Mesenchymal stem cell (in vitro differentiated cells and primary cell): ENCODE results near the gene RAET1E. TPM values are rescaled to one million over a fixed set of nuclear protein-coding genes. Genes with fewer than 3 reads are reported as not detected.
"Not testable (repeated sequence)": the region's sequence is repeated elsewhere in the genome, so short reads cannot be mapped to it uniquely, and the experiment has no call there.

Experiments used
- DNase-seq: peaks from one replicate; pipeline ENCODE4 v3.0.0-alpha.2; 2013
- H2AFZ ChIP-seq: one replicate; pipeline ENCODE4 v1.6.1; 2013; ENCODE audit warnings: low read depth, mild to moderate bottlenecking, control low read depth, inconsistent platforms, low read length, moderate library complexity
- H2AK5ac ChIP-seq: 2 replicates; pipeline ENCODE4 v1.6.1; 2013; ENCODE audit warnings: low read length, moderate library complexity, mild to moderate bottlenecking, inconsistent platforms; ENCODE audit not compliant: severe bottlenecking
- H2BK120ac ChIP-seq: one replicate; pipeline ENCODE4 v1.6.1; 2013; ENCODE audit warnings: low read depth, mild to moderate bottlenecking, inconsistent platforms, low read length, moderate library complexity
- H2BK12ac ChIP-seq, 2 experiments: one replicate each; pipeline ENCODE4 v1.6.1; 2013; ENCODE audit warnings: inconsistent platforms in 2 of 2, low read length in 2 of 2, mild to moderate bottlenecking in 2 of 2, moderate library complexity in 2 of 2, control low read depth in 1 of 2
- H2BK15ac ChIP-seq: one replicate; pipeline ENCODE4 v1.6.1; 2013; ENCODE audit warnings: mild to moderate bottlenecking, low read depth, inconsistent platforms; ENCODE audit not compliant: poor library complexity, severe bottlenecking
- H2BK5ac ChIP-seq: 2 replicates; pipeline ENCODE4 v1.6.1; 2013; ENCODE audit warnings: low read depth, mild to moderate bottlenecking, low read length, control low read depth, inconsistent platforms; ENCODE audit not compliant: poor library complexity, severe bottlenecking
- H3K14ac ChIP-seq, 2 experiments: one replicate each; pipeline ENCODE4 v1.6.1; 2013; ENCODE audit warnings: inconsistent platforms in 2 of 2, low read length in 2 of 2, control low read depth in 1 of 2, mild to moderate bottlenecking in 1 of 2, moderate library complexity in 1 of 2
- H3K18ac ChIP-seq, 2 experiments: one replicate each; pipeline ENCODE4 v1.6.1; 2013; ENCODE audit warnings: inconsistent platforms in 2 of 2, low read length in 2 of 2, control low read depth in 1 of 2, low read depth in 1 of 2, mild to moderate bottlenecking in 1 of 2
- H3K23ac ChIP-seq, 2 experiments: one replicate each; pipeline ENCODE4 v1.6.1; 2013; ENCODE audit warnings: inconsistent platforms in 2 of 2, low read length in 2 of 2, mild to moderate bottlenecking in 2 of 2, moderate library complexity in 2 of 2, control low read depth in 1 of 2
- H3K27ac ChIP-seq: 2 replicates; pipeline ENCODE4 v1.5.1; 2013; ENCODE audit warnings: mild to moderate bottlenecking, moderate library complexity, low read length, control low read depth, inconsistent platforms; ENCODE audit not compliant: poor library complexity, severe bottlenecking
- H3K27me3 ChIP-seq, 2 experiments: 2 replicates each; pipeline versions ENCODE4 v1.6.1 to v1.7.0; 2013; ENCODE audit warnings: low read length in 2 of 2, mild to moderate bottlenecking in 2 of 2, moderate library complexity in 2 of 2, control low read depth in 1 of 2, inconsistent platforms in 1 of 2; ENCODE audit not compliant: control insufficient read depth in 1 of 2, insufficient read depth in 1 of 2
- H3K36me3 ChIP-seq, 2 experiments: 2 replicates each; pipeline versions ENCODE4 v1.6.1 to v1.7.0; 2013; ENCODE audit warnings: low read length in 2 of 2, control low read depth in 1 of 2, inconsistent platforms in 1 of 2, low read depth in 1 of 2, mild to moderate bottlenecking in 1 of 2; ENCODE audit not compliant: insufficient read depth in 2 of 2, control insufficient read depth in 1 of 2
- H3K4ac ChIP-seq, 2 experiments: one replicate each; pipeline ENCODE4 v1.6.1; 2013; ENCODE audit warnings: inconsistent platforms in 2 of 2, low read length in 2 of 2, mild to moderate bottlenecking in 2 of 2, moderate library complexity in 2 of 2, control low read depth in 1 of 2, low read depth in 1 of 2
- H3K4me1 ChIP-seq: 2 replicates; pipeline ENCODE4 v1.6.1; 2013; ENCODE audit warnings: low read depth, low read length, control low read depth; ENCODE audit not compliant: control insufficient read depth, insufficient read depth
- H3K4me2 ChIP-seq: 2 replicates; pipeline ENCODE4 v1.6.1; 2013; ENCODE audit warnings: low read length, mild to moderate bottlenecking, inconsistent platforms; ENCODE audit not compliant: poor library complexity, severe bottlenecking
- H3K4me3 ChIP-seq, 2 experiments: 2 replicates each; pipeline versions ENCODE4 v1.5.1 to v1.7.0; 2013; ENCODE audit warnings: low read length in 2 of 2, mild to moderate bottlenecking in 2 of 2, control low read depth in 1 of 2, low read depth in 1 of 2; ENCODE audit not compliant: insufficient read depth in 1 of 2
- H3K79me1 ChIP-seq: replicated peaks from 2 replicates; pipeline ENCODE4 v1.6.1; 2013; ENCODE audit warnings: mild to moderate bottlenecking, control low read depth, low read length, inconsistent platforms; ENCODE audit not compliant: poor library complexity, severe bottlenecking
- H3K9ac ChIP-seq: 2 replicates; pipeline ENCODE4 v1.7.0; 2013; ENCODE audit warnings: mild to moderate bottlenecking, low read length, moderate library complexity
- H3K9me3 ChIP-seq: 2 replicates; pipeline ENCODE4 v1.7.0; 2013; ENCODE audit warnings: mild to moderate bottlenecking, low read length; ENCODE audit not compliant: control insufficient read depth
- H4K8ac ChIP-seq: one replicate; pipeline ENCODE4 v1.6.1; 2013; ENCODE audit warnings: inconsistent platforms, mild to moderate bottlenecking, low read length, moderate library complexity
- H4K91ac ChIP-seq: one replicate; pipeline ENCODE4 v1.6.1; 2013; ENCODE audit warnings: mild to moderate bottlenecking, low read length, inconsistent platforms
- WGBS: methylation state at CpG from one replicate; pipeline ENCODE4 v1.1.7; 2013; ENCODE audit warnings: mixed read lengths; 5-methylcytosine and 5-hydroxymethylcytosine counted together
- polyA plus RNA-seq, 2 experiments: library from polyadenylated mRNA; stranded (reverse); fragments of 200-250 nt; gene quantifications; one replicate each; pipeline ENCODE4 v1.2.3, GENCODE V29; 2013

RAET1E gene
- polyA plus RNA-seq (2013, experiment 1 of 2) = 0.21 TPM
- polyA plus RNA-seq (2013, experiment 2 of 2) = 0.25 TPM

DNA sequence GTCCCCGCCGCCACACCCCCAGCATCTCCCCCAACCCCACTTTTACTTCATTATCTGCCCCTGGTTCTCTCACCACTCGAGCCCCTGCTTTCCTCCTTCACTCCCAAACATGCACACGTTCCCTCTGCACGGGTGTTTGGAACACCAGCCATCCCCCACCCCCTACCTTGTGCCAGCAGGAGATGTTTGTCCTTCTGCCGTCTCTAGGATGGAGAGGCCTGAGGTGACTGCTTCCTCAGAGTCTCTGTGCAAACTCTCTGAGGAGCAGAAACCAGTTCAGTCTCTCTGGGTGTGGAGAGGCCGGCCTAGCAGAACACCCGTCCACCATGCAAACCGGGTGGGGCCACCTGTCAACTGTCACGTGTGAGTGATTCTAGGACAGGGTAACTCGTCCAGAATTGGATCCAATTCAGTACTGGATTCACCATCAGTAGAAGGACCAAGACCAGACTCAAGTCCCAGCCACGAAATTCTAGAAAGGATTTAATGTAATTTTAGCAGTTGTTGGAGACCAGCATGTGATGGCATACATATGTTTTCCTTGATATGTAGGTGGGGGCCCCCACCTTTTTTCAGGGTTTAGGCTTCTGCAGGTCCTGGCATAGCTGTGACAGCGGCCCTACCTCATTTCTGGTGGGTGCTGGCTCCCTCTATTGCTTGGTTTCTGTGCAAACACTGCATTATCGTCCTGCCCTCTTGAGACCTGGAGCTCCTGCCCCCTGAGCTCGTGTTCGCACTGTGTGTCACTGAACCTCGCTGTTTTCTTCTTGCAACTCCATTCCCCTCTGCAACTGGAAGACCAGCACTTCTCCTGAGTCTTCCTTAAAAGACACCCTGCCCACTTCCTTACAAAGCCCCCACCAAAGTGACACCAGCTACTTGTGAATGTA, at the start of gene RAET1E:
Gene RAET1E (minus strand): TSS at position 259 of the 890 bp plus-strand sequence. CDS start 7,212 bp downstream, outside the sequence.
- WGBS = 87% methylated on average over 17 of the region's 17 CpGs
- Histone ChIP-seq H3K9me3 (no peaks in the 10 kb centered on the region), H3K23ac (no peak within 1 kb of the TSS), H3K4me3 (peak within 1 kb of the TSS in 1 of 2 experiments; percentile 74), H3K27ac (no peak within 1 kb of the TSS), H2BK12ac (peak within 1 kb of the TSS; percentile 62 to 92), H3K18ac (peak within 1 kb of the TSS; percentile 67 to 88), H2BK5ac (no peak within 1 kb of the TSS), H2BK15ac (peak within 1 kb of the TSS; percentile 91), H2AK5ac (no peak within 1 kb of the TSS), H2AFZ (no peak within 1 kb of the TSS), H3K9ac (peak within 1 kb of the TSS; percentile 89), H3K27me3 (peaks cover 0 to 13% of the 10 kb centered on the region in 2 experiments), H3K79me1 (no peaks in the 10 kb centered on the region), H2BK120ac (peak within 1 kb of the TSS; percentile 67), H4K8ac (peak within 1 kb of the TSS; percentile 81), H3K14ac (no peak within 1 kb of the TSS), H4K91ac (peak within 1 kb of the TSS; percentile 64), H3K36me3 (no peaks in the 10 kb centered on the region), H3K4me2 (no peak within 1 kb of the TSS), H3K4ac (peak within 1 kb of the TSS in 1 of 2 experiments; percentile 9), H3K4me1 (peaks cover 4% of the 10 kb centered on the region)
- DNase-seq = no peak

GRCh38 chr6:149947533-149947932, 49.6 kb upstream of the RAET1E start:
- H3K4me3 ChIP-seq = not testable (repeated sequence)

GRCh38 chr6:149946631-149947030, 48.7 kb upstream of the RAET1E start:
- peaks cover 15 to 32% of the 10 kb centered on the region in 2 experiments for H3K27me3 ChIP-seq
- WGBS = 47% methylated on average over 7 of the region's 7 CpGs
- H3K4me3 ChIP-seq, H3K27ac ChIP-seq, H3K18ac ChIP-seq, H3K14ac ChIP-seq, H3K4ac ChIP-seq, H3K4me1 ChIP-seq, H2BK5ac ChIP-seq, H2AFZ ChIP-seq, H3K9me3 ChIP-seq, H3K9ac ChIP-seq, H2BK12ac ChIP-seq, H2BK15ac ChIP-seq, DNase-seq, H3K4me2 ChIP-seq, H3K23ac ChIP-seq, H4K91ac ChIP-seq, H2BK120ac ChIP-seq, H3K36me3 ChIP-seq, H2AK5ac ChIP-seq, H4K8ac ChIP-seq, H3K79me1 ChIP-seq: not testable (repeated sequence)

More at GRCh38 chr6:149947533-149947932, 49.6 kb upstream of the RAET1E start:
- not testable (repeated sequence) for H4K91ac ChIP-seq, H3K23ac ChIP-seq, H3K9me3 ChIP-seq, H4K8ac ChIP-seq, H3K4me2 ChIP-seq, H2AK5ac ChIP-seq, H2AFZ ChIP-seq, H3K18ac ChIP-seq, H3K36me3 ChIP-seq, H3K27ac ChIP-seq, H2BK15ac ChIP-seq, H3K4ac ChIP-seq, H3K14ac ChIP-seq, H3K9ac ChIP-seq, H3K4me1 ChIP-seq, H2BK120ac ChIP-seq, H3K79me1 ChIP-seq, H2BK12ac ChIP-seq, H2BK5ac ChIP-seq, DNase-seq
- no CpG with 5 or more reads among the region's 1 CpG for WGBS
- H3K27me3 ChIP-seq = peaks cover 24 to 41% of the 10 kb centered on the region in 2 experiments

DNA sequence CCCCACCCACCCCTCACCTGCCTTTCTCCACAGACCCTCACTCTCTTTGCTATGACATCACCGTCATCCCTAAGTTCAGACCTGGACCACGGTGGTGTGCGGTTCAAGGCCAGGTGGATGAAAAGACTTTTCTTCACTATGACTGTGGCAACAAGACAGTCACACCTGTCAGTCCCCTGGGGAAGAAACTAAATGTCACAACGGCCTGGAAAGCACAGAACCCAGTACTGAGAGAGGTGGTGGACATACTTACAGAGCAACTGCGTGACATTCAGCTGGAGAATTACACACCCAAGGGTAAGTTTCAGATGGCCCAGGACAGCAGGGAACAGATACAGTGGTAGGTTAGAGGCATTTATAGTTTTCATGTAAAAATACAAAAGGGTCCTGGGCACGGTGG, 47.4 kb upstream of the RAET1E start:
- not testable (repeated sequence) for H2BK5ac ChIP-seq

More for the DNA sequence above, 47.4 kb upstream of the RAET1E start:
- not testable (repeated sequence) for H3K4me1 ChIP-seq, H3K4me2 ChIP-seq, H3K9ac ChIP-seq, H3K18ac ChIP-seq, H3K79me1 ChIP-seq, H2AFZ ChIP-seq, H2BK120ac ChIP-seq, H3K9me3 ChIP-seq, H4K8ac ChIP-seq, H2BK12ac ChIP-seq, H3K27ac ChIP-seq, H3K4ac ChIP-seq, H3K23ac ChIP-seq, H4K91ac ChIP-seq, H3K14ac ChIP-seq, H2AK5ac ChIP-seq, DNase-seq, H2BK15ac ChIP-seq, H3K4me3 ChIP-seq, H3K36me3 ChIP-seq
- H3K27me3 ChIP-seq = peaks cover 11 to 24% of the 10 kb centered on the region in 2 experiments
- WGBS = 44% methylated on average over 2 of the region's 6 CpGs
